Fibroblast of upper back skin (primary cell): ENCODE results near the gene HEATR1.

Source experiments
- DNase-seq: peaks from one replicate; pipeline ENCODE4 v3.0.0-alpha.2; 2013

The HEATR1 gene

DNA sequence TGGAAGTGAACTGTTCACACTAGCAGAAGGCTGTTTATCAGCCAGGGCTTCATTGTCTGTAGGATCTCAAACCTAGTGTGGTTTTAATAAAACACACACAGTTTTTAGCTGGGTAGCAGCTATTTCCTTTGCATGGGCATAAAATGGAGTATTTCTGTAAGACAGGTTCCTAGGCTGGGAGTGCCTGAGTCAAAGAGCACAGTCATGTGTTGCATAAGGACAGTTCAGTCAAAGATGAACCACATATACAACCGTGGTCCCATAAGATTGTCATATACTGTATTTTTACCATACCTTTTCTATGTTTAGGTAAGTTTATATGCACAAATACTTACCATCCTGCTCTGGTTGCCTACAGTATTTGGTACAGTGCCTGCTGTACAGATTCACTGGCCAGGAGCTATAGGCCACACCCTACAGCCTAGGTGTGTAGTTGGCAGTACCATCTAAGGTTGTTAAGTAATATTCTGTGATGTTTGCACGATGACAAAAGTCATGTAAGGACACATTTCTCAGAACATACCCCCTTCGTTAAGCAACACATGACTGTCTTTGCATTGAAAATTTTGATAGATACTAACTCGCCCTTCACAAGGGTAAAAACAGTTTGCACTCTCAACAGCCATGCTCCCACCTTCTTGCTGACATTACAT lies 63.4 kb downstream of the HEATR1 start:
- DNase-seq, result no peak

DNA sequence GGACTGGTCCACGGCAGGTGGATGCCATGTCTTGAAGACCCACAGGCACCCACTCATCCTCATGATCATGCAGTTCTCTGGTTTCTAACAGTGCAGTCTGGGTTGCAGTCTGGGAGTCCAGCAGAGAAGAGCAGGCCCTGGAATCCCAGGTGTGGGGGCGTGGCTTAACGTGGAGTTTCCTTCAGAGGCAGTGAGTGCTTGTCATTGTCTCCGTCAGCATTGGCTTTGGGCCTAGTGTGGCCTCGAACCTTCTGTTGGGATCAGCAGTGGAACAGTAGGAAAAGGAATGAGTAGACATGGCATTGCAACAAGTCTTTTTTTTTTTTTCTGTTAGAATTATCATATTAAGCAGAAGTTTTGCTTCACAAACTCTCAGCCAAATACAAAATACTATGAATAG lies 67.8 kb downstream of the HEATR1 start:
- no peak for DNase-seq

DNA sequence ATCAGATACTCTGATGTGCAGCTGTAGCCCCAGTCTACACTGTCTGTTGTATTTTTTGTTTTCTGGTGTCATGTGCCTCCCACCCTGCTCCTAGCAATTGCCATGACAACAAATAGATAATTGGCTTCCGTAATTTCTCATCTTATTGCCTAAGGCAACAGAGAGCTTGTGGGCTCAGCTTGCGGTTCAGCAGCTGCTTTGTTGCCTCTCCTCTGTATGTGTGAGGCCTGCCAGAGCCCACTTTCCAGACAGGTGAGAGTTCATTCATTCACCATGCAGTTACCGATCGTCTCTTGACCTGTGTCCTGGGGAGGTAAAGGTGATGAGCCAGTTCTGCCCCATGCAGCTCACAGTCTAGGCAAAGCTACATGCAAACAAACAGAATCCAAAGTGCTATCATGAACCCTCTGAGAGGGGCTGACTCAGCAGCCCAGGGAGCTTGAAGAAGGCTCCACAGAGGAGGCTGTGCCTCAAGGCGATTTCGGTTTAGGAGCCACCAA lies 68.6 kb downstream of the HEATR1 start:
- no peak for DNase-seq

DNA sequence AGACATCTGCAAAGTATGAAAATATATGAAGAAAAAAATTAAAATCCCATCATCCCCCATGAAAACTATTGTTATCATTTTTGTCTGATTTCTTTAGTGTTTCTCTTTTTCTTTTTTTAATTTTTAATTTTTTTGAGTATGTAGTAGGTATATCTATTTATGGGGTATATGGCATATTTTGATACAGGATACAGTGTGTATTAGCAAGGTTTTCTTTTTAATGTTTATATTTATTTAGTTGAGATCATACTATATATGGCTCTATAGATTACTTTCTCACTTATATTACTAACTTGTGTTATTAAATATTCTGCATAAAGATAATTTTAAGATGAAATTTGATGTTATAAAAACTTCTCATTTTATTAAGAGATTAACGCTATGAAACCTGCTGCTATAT lies 69.1 kb downstream of the HEATR1 start:
- DNase-seq, result no peak

DNA sequence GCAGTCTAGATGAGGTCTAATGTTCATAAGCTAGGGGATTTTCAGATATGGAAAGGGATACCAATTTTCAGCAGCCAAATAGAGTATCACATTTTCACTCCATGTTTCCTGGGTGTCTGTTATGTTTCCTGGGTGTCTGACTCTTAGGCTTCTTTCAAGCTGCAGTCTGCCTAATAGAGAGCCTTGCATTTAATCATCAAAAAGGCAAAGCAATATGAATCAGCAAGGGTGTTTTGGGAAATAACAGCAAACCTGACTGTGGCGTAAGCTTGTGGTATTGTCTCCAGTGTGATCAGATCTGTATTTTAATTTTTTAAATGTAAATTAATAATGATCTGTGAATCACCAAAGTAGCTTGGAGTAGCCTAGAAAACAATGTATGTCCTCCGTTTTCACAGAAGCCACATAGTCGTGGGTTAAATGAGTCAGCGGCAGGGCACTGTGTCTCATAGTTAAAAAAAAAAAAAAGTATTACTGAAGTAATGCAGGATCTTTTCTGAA lies 70.1 kb downstream of the HEATR1 start:
- DNase-seq, result peak; percentile 64

DNA sequence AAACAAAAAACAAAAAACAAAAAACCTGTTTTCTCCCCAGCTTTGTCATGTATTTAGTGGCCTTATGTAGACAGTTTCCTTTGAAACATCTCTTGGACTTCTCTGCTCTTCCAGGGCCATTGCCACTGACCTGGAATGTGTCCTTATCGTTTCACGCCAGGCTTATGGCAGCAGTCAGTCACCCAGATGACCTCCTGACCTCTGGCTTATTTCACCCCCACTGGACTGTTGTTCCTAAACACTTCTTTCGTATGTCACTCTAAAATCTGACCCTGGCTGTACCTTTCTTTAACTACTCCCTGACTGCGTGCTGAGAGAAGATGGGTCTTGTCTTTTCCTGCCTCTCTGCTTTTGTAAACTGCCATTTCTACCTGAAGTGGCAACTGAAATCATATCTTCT lies 71.5 kb downstream of the HEATR1 start:
- no peak for DNase-seq

DNA sequence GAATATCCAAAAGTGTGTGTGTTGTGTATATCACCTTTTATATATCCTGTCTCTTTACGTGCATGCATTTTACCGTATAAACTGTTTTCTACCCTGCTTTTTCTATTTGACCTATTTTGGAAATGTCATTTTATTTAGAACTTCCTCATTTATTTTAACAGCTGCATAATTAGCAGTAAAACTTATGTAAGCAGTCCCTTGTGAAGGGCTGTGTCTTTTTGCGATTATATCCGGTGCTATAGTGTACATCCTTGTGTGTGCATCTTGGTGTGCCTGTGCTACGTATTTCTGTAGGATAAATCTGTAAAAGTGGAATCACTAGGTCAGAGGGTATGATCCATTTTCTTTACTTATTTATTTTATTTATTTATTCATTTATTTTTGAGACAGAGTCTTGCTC lies 73.4 kb downstream of the HEATR1 start:
- no peak for DNase-seq

DNA sequence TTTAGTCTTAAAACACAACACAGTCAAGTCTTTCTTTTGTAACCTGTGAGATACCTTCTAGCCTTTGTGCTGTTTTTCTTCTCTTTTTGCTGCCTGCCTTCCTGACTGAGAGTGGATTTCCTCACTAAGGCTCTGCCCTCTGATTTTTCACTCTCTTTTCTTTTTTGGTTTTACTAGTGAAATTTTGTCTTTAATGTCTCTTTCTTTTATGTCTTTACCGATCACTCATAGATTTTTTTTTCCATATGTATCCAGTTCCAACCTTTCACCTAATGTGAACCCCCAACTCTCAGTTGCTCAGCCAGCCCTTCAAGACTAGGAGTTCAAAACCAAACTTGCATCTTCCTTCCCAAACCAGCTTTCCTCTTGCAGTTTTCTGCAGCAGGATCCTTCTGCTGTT lies 74.0 kb downstream of the HEATR1 start:
- no peak for DNase-seq

DNA sequence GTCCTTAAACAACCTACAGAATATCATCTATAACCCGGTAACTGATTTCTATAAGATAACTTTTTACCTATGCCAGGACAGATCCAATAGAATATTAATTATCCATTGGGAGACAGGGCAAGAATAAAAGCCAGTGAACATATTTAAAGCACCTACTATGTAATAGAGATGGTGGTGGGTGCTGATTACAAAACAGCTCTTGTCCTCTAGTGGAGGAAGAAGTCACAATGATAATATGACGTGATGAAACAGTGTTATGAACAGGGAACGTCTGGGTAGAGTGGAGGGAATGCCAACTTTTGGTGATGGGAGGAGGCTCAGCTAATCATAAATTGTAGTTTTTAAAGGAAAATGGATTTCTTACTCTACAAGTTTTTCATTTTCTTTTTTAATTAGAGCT lies 78.2 kb downstream of the HEATR1 start:
- no peak for DNase-seq

DNA sequence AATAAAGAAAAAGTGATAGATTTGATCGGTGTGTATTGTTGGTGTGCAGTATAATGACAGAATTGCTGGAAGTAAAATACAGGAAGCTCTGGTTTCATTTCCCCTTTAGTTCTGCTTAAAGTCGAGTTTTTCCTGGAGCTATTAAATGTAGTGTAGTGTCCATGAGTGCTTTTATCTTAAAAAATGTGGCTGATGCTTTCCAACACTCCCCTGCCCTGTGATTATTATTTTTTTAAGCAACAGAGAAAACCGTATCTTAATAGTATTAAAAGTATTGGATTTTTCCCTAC lies 79.5 kb downstream of the HEATR1 start:
- DNase-seq, result no peak

DNA sequence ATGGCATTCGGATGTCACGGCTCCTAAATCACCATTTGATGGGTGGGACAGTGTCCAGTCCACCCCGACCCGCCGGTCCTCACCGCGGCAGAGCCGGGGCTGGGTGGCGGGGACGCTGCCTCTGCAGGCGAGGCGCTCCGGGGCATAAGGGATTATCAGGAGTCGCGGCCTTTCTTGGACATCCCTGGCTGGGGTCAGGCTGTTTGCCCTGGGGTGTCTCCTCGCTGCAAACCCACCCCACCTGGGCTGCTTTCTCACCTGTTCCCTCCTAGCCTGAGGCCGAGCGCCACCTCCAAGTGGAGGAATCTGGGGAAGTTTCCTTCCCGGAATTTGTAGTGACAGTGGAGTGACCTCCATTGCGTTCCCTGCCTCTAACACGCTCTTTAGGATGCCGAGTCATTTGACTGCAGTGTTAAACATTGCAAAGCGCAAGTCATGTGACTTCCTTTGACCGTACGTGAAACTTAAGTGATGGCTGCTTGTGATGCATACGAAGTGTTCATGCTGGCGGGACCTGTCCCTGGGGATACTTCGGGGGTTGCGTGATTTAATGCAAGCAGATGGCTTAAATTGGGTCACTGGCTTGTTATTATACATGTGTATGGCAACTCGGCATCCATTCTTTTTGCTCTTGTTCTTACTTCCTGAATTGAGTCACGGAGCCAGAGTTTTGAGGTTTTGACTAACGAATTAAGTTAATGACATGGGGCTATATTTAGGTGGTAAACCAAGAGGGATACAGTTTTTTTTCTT lies 80.0 kb downstream of the HEATR1 start:
- peak; percentile 85 for DNase-seq

DNA sequence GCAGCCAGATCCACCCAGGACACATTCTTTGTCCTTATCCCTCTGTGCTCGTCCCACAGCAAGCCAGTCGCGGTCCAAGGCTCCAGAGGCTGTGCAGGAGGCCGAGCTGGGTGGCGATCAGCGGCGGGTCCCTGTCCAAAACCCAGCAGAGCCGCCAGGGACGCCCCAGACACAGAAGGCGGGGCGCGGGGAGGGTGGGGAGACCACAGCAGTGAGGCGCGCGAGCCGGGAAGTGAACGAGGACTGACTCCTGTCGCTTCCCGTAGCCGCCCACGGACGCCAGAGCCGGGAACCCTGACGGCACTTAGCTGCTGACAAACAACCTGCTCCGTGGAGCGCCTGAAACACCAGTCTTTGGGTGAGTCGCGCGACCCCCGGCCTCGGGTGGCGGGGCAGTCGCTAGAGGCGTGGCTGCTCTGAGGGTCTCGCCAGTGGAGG lies 80.6 kb downstream of the HEATR1 start, which contains the start of gene LGALS8:
Gene LGALS8 (plus strand): TSS at position 279 of the 438 bp plus-strand sequence. CDS start 2,089 bp downstream, outside the sequence.
- DNase-seq, result peak; percentile 76

DNA sequence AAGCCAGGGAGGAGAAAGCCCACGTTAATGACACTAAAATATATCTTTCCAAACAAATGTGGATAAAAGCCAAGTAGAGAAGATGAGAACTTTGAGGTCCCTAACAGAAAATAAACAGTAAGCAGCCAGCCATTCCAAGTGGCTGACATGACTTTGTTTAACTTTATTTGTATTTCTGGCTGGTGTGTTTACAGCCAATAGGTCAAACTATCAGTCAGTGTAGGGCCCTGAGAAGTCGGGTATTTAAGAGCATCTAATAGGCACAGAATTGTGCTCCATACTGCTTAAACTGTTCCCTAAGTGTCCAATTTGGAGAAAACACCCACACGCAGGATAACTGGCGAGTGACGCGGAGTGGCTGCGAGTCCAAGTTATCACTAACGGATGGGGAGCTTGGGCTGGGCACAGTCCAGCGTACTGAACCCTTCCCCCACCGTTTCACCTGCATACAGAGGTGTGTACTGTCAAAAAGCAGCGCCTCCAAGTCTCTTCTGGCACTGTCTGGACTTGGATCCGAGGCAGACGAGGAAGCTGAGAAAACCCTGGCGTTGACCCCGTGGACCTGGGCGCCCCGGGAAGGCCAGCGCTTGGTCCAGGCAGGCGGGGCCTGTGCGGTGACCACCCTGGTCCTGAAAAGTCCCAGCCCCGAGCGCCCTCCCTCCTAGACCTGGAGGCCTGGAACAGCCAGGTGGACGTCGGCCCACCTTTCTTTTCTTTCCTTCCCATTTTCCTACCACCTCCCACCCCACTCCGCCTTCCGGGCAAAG lies 81.2 kb downstream of the HEATR1 start:
- no peak for DNase-seq

DNA sequence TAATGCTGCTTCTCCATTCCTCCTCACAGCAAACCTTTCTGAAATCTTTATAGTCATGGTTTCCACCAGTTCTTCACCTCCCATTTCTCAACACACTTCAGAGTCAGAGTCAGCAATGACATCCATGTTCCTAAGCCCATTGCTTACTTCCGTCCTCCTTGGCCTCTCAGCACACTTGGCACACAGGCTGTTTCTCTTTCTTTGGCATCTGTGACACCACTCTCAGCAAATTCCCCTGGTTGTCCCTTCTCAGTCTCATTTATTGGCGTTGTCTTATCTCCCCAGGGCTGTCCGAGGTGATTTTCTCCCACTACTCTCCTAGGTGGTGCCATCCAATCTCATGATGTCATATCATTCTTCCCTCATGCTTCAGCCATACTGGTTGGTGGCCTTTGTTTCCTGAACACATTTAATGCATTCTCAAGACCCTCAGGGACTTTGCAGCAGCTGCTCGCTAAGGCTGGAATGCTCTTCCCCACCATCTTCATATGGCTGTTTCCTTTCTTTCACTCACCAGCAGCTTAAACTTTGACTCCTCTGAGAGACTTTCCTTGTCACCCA lies 83.8 kb downstream of the HEATR1 start:
- DNase-seq, result no peak

DNA sequence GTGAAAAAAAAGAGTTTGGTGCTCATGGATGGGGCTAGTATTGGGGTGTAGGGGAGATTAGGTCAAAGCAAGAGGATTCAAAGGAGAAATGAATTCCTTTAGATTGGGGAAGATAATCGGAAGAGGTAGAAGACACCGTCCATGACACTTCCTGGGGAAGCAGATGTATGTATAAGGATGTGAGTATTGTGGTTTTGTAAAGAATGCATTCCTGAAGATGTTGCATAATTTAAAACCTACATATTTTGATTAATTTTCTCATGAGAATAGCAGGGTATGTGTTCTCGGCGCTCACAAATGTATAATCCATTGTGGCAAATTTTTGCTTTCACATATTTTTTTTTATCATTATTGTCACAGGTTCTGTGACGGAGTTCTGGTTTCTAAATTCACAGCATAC lies 86.0 kb downstream of the HEATR1 start:
- peak; percentile 65 for DNase-seq

DNA sequence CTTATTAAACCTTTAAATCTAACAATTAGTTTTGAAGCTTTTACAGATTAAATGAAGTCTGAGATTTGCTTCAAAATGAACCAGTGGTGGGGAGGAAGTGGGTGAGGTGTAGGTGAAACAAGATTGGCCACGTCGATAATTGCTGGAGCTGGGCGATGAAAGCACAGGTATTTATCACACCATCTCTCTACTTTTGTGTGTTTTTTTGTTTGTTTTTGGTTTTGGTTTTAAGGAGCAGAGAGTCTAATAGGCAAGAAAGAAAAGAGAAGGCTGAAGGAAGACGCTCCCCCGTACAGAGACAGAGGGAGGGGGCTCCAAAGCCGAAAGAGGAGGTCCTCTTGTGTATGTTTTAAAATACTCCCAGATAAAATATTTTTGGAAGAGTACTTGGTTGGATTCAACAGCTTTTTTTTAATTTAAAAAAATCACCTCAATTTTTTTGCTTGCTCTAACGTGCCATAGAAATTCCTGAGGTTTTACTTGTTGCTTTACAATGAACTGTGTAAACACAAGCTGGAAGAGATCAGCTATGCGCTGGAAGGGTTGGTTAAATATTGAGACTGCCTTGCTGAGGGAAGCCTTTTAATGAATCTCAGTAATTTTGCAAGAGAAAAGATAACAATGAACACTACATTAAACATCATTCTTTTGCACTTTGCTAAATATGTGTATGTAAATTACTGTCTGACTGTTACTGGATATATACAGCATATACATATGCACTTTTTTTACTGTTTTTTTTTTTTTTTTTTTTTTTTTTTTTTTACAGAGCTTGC lies 87.2 kb downstream of the HEATR1 start:
- DNase-seq, result peak; percentile 67

DNA sequence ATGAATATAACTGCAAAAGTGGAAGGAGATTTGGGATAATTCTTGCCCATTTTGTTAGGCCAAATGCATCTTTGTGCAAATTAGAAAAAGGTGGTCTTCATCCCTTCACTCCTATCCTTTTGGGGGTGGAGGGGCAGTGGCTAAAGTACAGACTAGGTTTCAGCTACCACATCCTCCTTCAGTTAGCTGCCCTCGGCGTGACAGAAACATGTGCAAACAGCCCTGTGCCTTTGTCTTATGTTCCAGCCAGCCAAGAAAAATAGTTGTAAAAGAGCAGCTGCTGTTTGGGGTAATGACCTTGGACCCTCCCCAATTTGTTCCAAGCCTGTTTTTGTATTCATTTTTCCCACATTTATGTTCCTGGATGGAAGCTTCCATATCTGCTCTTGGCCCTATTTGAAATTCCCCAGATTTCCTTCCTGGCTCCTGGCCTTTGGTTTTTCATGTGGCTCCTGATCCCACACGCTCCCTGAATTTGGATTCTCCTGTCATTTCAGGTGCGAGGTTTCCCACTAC lies 88.8 kb downstream of the HEATR1 start:
- DNase-seq, result no peak

DNA sequence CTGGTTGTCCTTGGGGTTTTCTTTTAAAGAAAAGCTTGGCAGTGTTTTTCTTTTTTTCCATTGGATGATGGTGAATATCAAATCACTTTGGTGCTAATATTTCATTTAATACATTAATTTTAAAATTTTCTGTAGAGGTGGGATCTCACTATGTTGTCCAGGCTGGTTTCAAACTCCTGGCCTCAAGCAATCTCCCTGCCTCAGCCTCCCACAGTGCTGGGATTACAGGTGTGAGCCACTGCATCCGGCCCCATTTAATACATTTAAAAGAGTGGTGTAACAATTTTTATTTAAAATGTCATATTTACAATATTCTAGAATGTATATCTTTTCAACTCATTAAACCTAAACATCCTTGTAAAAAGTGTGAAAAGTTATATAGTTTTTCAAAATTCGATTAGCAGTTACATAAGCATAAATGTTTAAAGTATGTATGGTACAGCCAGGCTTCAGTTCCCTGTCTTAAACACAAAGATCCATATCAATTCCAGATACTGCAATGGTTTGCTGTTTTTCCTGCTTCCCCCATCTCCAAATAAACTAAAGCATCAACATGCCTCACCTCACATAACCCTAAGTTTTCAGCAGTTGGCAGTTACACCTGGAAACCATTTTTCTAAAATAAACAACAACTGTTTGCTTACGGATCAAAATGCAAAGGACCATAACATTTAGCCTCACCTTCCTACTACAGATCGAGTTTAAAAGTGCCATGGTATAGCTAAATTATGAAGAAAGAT lies 89.4 kb downstream of the HEATR1 start:
- no peak for DNase-seq

DNA sequence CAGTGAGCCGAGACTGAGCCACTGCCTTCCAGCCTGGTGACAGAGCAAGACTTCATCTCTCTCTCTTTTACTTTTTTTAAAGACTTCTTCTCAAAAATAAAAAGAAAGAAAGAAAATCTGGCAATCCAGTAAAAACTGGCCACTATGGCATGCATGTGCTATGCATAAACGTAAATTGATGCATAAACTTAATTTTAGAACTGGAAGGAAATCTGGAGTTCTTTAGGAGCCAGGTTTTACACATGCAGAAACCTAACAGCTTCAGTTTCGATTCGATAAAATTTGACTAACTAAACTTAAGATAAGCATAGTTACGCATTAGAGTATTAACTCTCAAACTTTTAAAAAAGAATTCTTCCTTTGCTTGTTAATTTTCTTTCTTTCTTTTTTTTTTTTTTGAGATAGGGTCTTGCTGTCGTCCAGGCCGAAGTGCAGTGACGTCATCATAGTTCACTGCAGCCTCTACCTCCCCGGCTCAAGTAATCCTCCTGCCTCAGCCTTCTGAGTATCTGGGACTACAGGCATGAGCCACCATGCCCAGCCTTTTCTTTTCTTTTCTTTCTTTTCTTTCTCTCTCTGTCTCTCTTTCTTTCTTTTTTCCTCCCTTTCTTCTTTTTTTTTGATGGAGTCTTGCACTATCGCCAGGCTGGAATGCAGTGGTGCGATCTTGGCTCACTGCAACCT lies 92.4 kb downstream of the HEATR1 start:
- DNase-seq, result no peak

DNA sequence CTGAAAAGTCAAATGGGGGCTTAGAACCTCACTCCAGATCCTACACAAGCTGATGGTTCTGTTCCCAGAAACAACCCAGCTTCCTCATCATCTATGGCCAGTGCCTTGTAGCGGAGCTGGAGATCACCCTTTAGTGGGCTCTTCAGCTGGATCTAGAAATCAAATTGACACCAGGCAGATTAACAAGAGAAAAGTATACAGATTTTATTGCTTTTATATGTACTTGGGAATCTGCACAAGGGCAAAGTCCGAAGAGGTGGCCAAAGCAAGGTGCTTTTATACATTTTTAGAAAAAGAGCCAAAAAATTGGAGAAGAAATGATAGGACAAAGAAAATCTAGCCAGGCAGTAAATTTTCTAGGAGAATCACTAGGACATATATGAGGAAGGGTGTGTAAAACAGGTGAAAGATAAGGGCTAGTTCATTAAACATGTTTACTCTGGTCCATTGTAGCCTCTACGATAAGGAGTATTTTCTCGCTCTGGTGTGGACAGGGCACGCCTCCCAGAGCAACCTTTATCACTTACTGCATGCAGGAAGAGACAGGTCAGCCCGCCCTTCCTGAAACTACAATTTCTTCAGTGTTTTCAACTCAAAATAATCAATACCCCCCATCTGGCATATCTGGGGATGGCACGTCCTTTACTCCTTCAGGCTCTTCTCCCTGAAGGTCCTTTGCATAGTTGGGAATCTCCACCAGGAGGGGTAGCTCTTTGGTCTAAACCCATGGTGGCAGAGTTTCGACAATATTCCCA lies 94.5 kb downstream of the HEATR1 start:
- DNase-seq, result no peak
